GM10266 (cell line): ENCODE measurements around the gene DDAH2.
A peak's percentile ranks its signal among the peaks of the same experiment; 100 is the strongest.

Experiments
- DNase-seq: peaks from one replicate; pipeline ENCODE4 v3.0.0; 2012; ENCODE audit errors: extremely low spot score
- CTCF ChIP-seq: IDR thresholded peaks from 2 replicates; pipeline ENCODE4 v1.5.1; 2012; ENCODE audit warnings: mild to moderate bottlenecking, low read depth; ENCODE audit not compliant: control insufficient read depth, insufficient read depth; ENCODE audit errors: missing control alignments

Gene DDAH2

GRCh38 chr6:31691564-31692108, 37.5 kb downstream of the DDAH2 start:
- no peak for DNase-seq
- no peak for TF ChIP-seq CTCF

GRCh38 chr6:31691078-31691463, 38.0 kb downstream of the DDAH2 start:
- DNase-seq = no peak

GRCh38 chr6:31690231-31691077, 38.6 kb downstream of the DDAH2 start:
- no peak for TF ChIP-seq CTCF
- DNase-seq = no peak

More at GRCh38 chr6:31691078-31691463, 38.0 kb downstream of the DDAH2 start:
- TF ChIP-seq CTCF = no peak

- TF ChIP-seq CTCF = peak; percentile 42
- no peak for DNase-seq
Measured at GRCh38 chr6:31689249-31690110, 39.6 kb downstream of the DDAH2 start.

GRCh38 chr6:31687860-31688693, 41.0 kb downstream of the DDAH2 start:
- no peak for DNase-seq
- TF ChIP-seq CTCF = no peak

- DNase-seq = no peak
- no peak for TF ChIP-seq CTCF
Measured at GRCh38 chr6:31687321-31687720, 41.8 kb downstream of the DDAH2 start.
